ENCODE measurements around the gene CHST9.

- TF ChIP-seq CTCF (IDR thresholded peaks at IDR 0.05; ENCODE audit: low read depth, low read length, poor library complexity, severe bottlenecking) (no peak), EZH2phosphoT487 (IDR thresholded peaks at IDR 0.05; ENCODE audit: borderline replicate concordance, low read length) (no peak)
These were observed 111.7 kb downstream of the CHST9 start for GRCh38 chr18:27073404-27073830.

Measured in DOHH2 (cell line).